IPS-20b (cell line): ENCODE measurements around the gene LSS.
"Not testable (repeated sequence)": the region's sequence is repeated elsewhere in the genome, so short reads cannot be mapped to it uniquely, and the experiment has no call there.

Experiments
- H3K27ac ChIP-seq: one replicate; pipeline ENCODE4 v1.5.1; 2013; ENCODE audit warnings: low read length
- H3K27me3 ChIP-seq: 2 replicates; pipeline ENCODE4 v1.6.1; 2013; ENCODE audit warnings: mild to moderate bottlenecking, low read length, inconsistent platforms; ENCODE audit not compliant: insufficient read depth
- H3K36me3 ChIP-seq: 2 replicates; pipeline ENCODE4 v1.6.1; 2013; ENCODE audit warnings: low read depth, mild to moderate bottlenecking, inconsistent platforms, low read length, moderate library complexity; ENCODE audit not compliant: insufficient read depth
- H3K4me1 ChIP-seq: 2 replicates; pipeline ENCODE4 v1.6.1; 2013; ENCODE audit warnings: mild to moderate bottlenecking, control low read depth, inconsistent platforms, low read length, moderate library complexity; ENCODE audit not compliant: insufficient read depth
- H3K4me3 ChIP-seq: 2 replicates; pipeline ENCODE4 v1.5.1; 2013; ENCODE audit warnings: mild to moderate bottlenecking, low read length, inconsistent platforms
- H3K9ac ChIP-seq: 2 replicates; pipeline ENCODE4 v1.6.1; 2013; ENCODE audit warnings: low read depth, mild to moderate bottlenecking, inconsistent platforms, low read length, moderate library complexity
- H3K9me3 ChIP-seq: 2 replicates; pipeline ENCODE4 v1.6.1; 2013; ENCODE audit warnings: mild to moderate bottlenecking, low read depth, low read length, inconsistent platforms; ENCODE audit not compliant: insufficient read depth

Gene LSS

DNA sequence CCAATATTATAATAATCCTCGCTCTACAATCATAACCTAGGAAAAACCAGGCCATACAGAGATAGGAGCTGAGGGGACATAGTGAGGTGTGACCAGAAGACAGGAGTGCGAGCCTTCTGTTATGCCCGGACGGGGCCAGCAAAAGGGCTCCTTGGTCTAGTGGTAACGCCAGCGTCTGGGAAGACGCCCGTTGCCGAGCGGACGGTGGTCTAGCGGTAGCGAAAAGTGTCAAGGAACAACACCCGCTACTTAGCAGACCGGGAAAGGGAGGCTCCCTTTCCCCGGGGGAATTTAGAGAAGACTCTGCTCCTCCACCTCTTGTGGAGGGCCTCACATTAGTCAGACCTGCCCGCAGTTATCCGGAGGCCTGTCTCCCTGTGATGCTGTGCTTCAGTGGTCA lies 4.9 kb downstream of the LSS start:
- not testable (repeated sequence) for H3K27me3 ChIP-seq
- peaks cover 43% of the 10 kb centered on the region for H3K36me3 ChIP-seq

DNA sequence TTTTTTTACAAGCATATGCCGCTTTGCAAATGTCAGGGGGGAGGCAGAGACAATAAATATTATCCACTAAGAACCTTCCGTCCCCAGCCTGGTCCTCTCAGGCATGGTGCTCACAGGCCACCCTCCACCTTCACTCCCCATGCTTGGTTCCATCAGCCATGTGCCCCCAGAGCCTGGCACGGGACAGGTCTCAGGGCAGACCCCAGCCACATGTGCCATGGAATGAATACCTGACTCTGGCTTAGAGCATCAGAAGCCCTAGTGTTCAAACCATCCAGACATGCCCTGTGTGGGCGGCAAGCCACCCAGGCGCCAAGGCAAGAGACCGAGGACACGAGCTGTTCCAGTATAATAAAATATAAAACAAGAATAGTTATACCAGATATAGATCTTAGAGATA lies 5.4 kb downstream of the LSS start:
- no peaks in the 10 kb centered on the region for H3K27me3 ChIP-seq
- no peak overlapping the region for H3K9ac ChIP-seq
- H3K27ac ChIP-seq = no peak overlapping the region
- H3K9me3 ChIP-seq = peaks cover 4% of the 10 kb centered on the region; the same call in 1 of the 2 replicates
- peaks cover 43% of the 10 kb centered on the region for H3K36me3 ChIP-seq
- no peak overlapping the region for H3K4me3 ChIP-seq
- H3K4me1 ChIP-seq = peaks cover 7% of the 10 kb centered on the region; the same call in 1 of the 2 replicates

More for the DNA sequence above, 4.9 kb downstream of the LSS start:
- H3K4me1 ChIP-seq, H3K4me3 ChIP-seq, H3K27ac ChIP-seq, H3K9me3 ChIP-seq, H3K9ac ChIP-seq: not testable (repeated sequence)

DNA sequence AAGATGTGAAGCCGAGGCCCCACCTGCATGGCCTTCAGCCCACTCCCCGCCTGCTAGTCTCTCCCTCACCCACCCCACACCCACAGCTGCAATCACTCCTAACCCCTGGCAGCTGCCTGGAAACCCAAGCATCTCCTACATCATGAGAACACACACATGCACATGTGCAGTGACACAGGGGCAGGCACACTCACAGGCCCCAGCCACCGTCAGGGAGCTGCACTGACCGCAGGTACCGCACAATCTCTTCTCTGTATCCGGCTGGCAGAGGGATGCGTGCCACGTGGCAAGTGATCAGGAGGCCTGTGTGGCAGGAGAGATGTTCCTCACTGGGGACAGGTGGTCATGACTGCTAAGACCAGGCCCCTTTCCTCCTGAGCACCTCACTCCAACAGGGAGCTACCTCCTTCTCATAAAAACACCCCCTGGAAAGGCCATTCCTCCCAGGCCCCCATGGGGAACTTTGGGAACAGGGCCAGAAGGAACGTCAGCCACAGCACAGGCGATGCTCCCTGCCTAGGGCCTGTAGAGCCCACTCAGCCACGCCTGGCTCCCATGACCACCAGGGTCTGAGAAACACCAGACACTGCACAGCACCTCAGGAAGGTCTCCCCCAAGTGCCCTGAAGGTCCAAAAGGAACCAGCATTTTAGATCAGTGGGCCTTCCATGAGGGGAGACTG lies 6.0 kb downstream of the LSS start:
- peaks cover 4% of the 10 kb centered on the region; the same call in 1 of the 2 replicates for H3K9me3 ChIP-seq
- no peak overlapping the region for H3K27ac ChIP-seq
- no peaks in the 10 kb centered on the region for H3K27me3 ChIP-seq
- no peak overlapping the region for H3K9ac ChIP-seq
- H3K36me3 ChIP-seq = peaks cover 43% of the 10 kb centered on the region
- peaks cover 6% of the 10 kb centered on the region; the same call in 1 of the 2 replicates for H3K4me1 ChIP-seq
- no peak overlapping the region for H3K4me3 ChIP-seq

DNA sequence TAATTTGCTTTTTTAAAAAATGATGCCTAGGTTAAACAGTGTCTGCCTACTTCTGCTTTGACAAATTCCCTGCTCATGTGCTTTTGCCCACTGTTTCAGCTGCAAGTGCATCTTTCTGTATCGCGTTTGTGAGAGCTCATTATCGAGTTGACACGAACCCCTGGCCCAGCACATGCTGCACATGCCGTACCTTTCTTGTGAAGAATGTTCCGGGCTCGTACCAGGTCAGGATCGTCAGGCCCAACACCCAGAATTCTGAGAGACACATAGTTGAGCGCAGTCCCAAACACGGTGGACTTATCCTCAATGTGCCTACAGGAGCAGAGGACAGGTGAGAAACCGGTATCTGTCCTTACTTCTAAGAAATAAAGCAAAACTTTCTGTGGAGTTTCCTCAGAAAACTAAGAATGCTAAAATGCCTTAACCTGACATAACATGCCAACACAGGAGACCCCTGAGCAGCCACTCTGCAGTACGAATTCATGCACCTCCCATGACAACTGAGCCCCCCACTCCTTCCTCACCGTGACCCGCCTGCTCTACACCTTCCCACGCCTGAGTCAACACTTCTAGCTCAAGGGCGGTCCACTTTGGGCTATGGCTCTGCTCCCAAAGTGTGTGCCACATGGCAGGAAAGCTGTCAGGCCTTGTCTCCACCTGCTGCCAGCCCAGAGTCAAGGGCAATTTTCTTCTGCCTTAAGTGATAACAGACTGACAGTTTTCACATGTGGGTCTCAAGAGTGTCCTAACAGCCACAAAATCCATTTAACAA lies 6.7 kb downstream of the LSS start:
- no peak overlapping the region for H3K4me3 ChIP-seq
- H3K27me3 ChIP-seq = no peaks in the 10 kb centered on the region
- no peak overlapping the region for H3K9ac ChIP-seq
- H3K4me1 ChIP-seq = no peaks in the 10 kb centered on the region
- peaks cover 43% of the 10 kb centered on the region for H3K36me3 ChIP-seq
- H3K27ac ChIP-seq = no peak overlapping the region
- H3K9me3 ChIP-seq = peaks cover 4% of the 10 kb centered on the region; the same call in 1 of the 2 replicates

DNA sequence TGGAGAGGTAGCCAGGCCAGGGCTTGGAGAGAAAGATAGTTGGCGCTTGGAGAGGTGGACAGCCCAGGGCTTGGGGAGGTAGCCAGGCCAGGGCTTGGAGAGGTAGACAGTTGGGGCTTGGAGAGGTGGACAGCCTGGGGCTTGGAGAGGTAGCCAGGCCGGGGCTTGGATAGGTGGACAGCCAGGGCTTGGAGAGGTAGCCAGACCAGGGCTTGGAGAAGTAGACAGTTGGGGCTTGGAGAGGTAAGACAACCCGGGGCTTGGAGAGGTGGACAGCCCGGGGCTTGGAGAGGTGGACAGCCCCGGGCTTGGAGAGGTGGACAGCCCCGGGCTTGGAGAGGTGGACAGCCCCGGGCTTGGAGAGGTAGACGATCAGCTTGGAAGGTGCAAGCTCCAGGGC lies 7.7 kb downstream of the LSS start:
- H3K9ac ChIP-seq = no peak overlapping the region
- 0 out of 2 replicates have a peak, but pooled peaks cover 4% of the 10 kb centered on the region for H3K9me3 ChIP-seq
- no peak overlapping the region for H3K4me3 ChIP-seq
- H3K36me3 ChIP-seq = peaks cover 45% of the 10 kb centered on the region
- no peaks in the 10 kb centered on the region for H3K27me3 ChIP-seq
- H3K4me1 ChIP-seq = no peaks in the 10 kb centered on the region
- no peak overlapping the region for H3K27ac ChIP-seq

DNA sequence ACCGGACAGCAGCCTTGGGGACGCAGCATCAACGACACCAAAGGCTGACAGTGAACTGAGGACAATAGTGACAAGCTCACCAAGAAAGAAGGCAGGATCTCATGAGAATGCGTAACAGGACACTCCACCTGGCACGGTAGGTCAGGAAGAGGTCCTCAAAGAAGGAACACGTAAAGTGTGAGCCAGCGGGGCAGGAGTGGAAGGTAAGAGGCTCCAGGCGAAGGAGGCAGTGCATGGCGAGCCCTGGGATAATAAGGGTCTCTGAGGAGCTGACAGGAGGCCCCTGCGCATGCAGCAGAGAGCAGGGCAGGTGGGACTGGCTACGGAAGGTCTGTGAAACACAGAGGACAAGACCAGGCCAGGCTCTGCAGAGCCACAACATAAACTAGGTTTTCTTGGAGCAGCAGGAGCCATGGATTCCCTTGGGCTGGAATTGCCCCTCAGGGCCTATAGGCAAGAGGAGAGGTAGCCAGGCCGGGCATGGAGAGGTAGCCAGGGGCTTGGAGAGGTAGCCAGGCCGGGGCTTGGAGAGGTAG lies 8.2 kb downstream of the LSS start:
- Histone ChIP-seq H3K4me1 (no peaks in the 10 kb centered on the region), H3K9ac (no peak overlapping the region), H3K27me3 (no peaks in the 10 kb centered on the region), H3K4me3 (no peak overlapping the region), H3K9me3 (0 out of 2 replicates have a peak, but pooled peaks cover under 1% of the 10 kb centered on the region), H3K27ac (no peak overlapping the region), H3K36me3 (peaks cover 46% of the 10 kb centered on the region)

DNA sequence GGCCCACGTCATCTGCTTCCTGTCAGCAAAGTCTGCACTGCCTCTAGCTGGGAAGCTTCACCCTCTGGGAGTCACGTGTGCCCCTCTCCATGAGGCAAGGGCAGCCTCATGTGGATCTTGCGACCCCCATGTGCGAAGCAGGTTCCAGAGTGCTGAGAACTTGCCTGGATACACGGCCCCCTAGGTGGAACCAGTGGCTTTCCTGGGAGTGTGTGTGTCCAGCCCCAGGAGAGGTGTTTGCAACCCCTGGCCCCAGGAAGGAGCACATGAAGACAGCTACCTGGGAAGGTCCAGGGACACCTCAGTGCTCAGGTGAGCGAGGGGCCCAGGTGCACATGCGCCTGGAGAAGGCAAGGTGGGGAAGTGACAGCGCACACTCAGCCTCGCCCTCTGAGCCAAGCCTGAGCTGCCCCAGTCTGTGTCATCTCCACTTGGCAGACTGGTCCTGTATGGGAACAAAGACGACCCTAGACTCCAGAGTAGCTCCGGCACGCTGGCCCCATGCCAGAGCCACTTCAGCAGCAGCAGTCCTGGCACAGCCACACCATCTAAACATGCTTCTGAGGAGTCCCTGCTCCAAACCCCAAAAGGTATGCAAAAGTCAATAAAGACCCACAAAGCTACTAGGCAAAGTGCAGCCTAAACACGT lies 8.9 kb downstream of the LSS start:
- Histone ChIP-seq H3K9me3 (no peaks in the 10 kb centered on the region), H3K27ac (no peak overlapping the region), H3K9ac (no peak overlapping the region; the same call in 1 of the 2 replicates), H3K27me3 (no peaks in the 10 kb centered on the region), H3K4me3 (no peak overlapping the region), H3K36me3 (peaks cover 46% of the 10 kb centered on the region), H3K4me1 (no peaks in the 10 kb centered on the region)

DNA sequence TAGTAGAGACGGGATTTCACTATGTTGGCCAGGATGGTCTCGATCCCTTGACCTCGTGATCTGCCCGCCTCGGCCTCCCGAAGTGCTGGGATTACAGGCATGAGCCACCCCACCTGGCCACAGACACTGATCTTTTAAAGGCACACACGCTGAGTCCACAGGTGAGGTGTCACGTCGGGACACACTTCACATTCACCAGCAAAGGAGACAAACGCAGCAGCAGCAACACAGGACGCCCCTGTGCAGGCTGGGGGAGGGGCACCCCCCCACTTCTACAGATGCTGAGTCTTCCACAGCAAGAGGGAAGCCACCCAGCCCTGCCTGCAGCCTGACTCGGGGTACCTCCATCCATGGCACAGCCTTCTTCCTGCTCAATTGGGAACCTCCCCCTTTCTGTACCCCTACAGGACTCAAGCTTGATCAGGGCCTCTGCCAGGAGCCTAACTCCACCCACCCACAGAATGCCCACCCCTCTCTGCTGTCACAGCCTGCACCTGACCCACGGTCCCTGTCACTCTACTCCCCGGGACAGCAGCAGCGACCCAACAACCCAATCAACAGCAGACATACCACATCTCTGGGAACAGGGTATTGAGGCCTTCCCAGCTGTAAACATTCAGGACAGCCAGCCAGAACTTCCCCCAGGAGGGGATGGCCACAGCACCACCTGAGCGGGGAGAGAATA lies 9.5 kb downstream of the LSS start:
- H3K36me3 ChIP-seq = peaks cover 50% of the 10 kb centered on the region
- no peaks in the 10 kb centered on the region for H3K9me3 ChIP-seq
- no peak overlapping the region; the same call in 1 of the 2 replicates for H3K9ac ChIP-seq
- H3K4me1 ChIP-seq = no peaks in the 10 kb centered on the region
- H3K27me3 ChIP-seq = no peaks in the 10 kb centered on the region
- H3K4me3 ChIP-seq = no peak overlapping the region
- no peak overlapping the region for H3K27ac ChIP-seq

DNA sequence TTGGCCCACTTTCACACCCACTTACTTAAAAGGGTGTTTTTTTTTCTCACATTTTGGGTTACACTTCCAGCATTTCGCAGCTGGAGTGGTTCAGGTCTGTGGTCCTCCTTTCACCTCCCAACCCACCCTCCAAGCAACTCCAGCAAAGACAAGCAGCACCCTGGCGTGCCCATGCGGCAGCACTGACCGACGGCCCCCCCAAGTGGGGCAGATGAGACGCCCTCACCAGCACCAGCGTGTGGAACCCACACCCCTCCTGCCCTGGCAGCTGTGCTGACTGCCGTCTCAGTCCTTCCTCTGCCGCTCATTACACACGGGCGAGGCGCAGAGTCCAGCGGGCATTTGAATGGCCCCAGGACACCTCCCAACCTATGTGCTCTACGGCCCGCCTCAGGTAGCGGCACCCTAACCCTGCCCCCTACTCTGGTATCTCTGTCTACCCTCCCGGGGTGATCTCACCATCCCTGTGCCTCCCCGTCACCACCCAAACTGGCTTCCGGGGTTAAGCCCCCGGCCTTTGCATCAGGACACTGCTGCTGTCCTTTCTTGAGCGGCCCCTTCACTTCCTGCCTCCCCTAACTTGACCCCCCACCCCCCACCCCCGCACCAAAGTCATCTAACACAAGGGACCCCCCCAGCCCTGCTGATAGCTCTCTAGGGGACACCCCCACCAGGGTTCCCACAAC lies 10.9 kb downstream of the LSS start:
- H3K36me3 ChIP-seq = peaks cover 59% of the 10 kb centered on the region

DNA sequence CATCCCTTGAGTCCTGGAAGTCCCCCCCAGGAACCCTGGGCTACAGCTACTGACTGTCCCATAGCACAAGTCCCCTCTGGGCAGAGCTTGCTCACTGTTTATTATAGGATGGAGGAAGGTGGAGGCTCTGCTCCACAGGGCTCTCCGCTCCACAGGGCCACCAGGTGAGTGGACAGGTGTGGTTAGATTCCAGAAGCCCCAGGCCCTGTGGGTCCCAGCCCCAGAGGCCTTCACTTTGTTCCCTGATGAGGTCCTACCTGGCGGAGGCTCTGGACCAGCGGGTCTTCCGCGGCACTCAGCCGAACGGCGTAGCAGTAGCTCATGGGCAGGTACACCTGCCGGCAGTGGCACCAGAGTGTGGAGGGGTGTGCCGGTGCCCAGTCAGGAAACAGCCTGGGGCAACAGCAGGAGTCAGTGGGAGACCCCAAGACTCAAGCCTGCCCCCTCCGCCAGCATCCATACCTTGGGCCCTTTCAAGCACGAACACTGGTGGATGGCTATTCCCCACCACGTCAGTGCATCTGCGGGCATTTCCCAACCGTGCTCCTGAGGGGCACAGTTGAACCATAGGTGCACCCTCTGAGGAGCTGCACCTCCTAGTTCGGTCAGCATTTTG lies 12.3 kb downstream of the LSS start:
- H3K36me3 ChIP-seq = peaks cover 57% of the 10 kb centered on the region
- no peak overlapping the region for H3K9ac ChIP-seq
- no peak overlapping the region for H3K27ac ChIP-seq
- no peaks in the 10 kb centered on the region for H3K27me3 ChIP-seq
- H3K9me3 ChIP-seq = no peaks in the 10 kb centered on the region
- no peaks in the 10 kb centered on the region for H3K4me1 ChIP-seq
- no peak overlapping the region for H3K4me3 ChIP-seq

More for the DNA sequence above, 10.9 kb downstream of the LSS start:
- H3K4me1 ChIP-seq = no peaks in the 10 kb centered on the region
- no peak overlapping the region for H3K27ac ChIP-seq
- no peak overlapping the region for H3K9ac ChIP-seq
- no peak overlapping the region for H3K4me3 ChIP-seq
- no peaks in the 10 kb centered on the region for H3K27me3 ChIP-seq
- H3K9me3 ChIP-seq = no peaks in the 10 kb centered on the region
